Posterior vena cava (tissue), 2 donors: ENCODE results near the gene KLK13. TPM values are rescaled to one million over a fixed set of nuclear protein-coding genes. Genes with fewer than 3 reads are reported as not detected.

Source experiments
- DNase-seq: peaks from one replicate; pipeline ENCODE4 v3.0.0-alpha.2; 2020; ENCODE audit warnings: low spot score
- intact Hi-C, 2 donors: fragments of 100-400 bp; cut with DNase I; formaldehyde crosslinking; loops; one replicate each; pipeline versions ENCODE4 v1.14.1 to v1.14.2; 2022 to 2023
- total RNA-seq, 2 donors: library from RNA; stranded (reverse); fragmentation: NEBNext Ultra II Directional; extraction: Animal tissue kit (Norgen Biotek cat#: 25700); gene quantifications; one replicate each; pipeline ENCODE4 v1.2.1, GENCODE V29; 2021
- donor health status: DM: yes; HTN: yes; CAD: no.
- donor health status: DM: yes; HTN: yes; CAD: no.

Gene KLK13
- total RNA-seq, 2 donors from 2014 or later: not detected

- no peak for DNase-seq
- intact Hi-C loops: no loop called here
Observed at GRCh38 chr19:51070334-51071094, 5.6 kb upstream of the KLK13 start.

GRCh38 chr19:51066393-51067186, 1.7 kb upstream of the KLK13 start:
- intact Hi-C loops: no loop called here
- DNase-seq: no peak

GRCh38 chr19:51065221-51065960, 499 bp upstream of the KLK13 start:
- DNase-seq: no peak
- intact Hi-C loops: no loop called here

GRCh38 chr19:51063664-51064063, 1.2 kb downstream of the KLK13 start:
- intact Hi-C loops: no loop called here

GRCh38 chr19:51060973-51061372, 3.9 kb downstream of the KLK13 start:
- no peak for DNase-seq
- intact Hi-C loops: no loop called here

More at GRCh38 chr19:51063664-51064063, 1.2 kb downstream of the KLK13 start:
- no peak for DNase-seq

- no peak for DNase-seq
- intact Hi-C loops: no loop called here
Observed at GRCh38 chr19:51060336-51060735, 4.6 kb downstream of the KLK13 start.

GRCh38 chr19:51059715-51060114, 5.2 kb downstream of the KLK13 start:
- intact Hi-C loops: no loop called here
- no peak for DNase-seq

GRCh38 chr19:51055866-51056265, 9.0 kb downstream of the KLK13 start:
- intact Hi-C loops: no loop called here
- no peak for DNase-seq

GRCh38 chr19:51047031-51047335, 17.9 kb downstream of the KLK13 start:
- intact Hi-C loops: no loop called here
- DNase-seq: no peak

- intact Hi-C loops: no loop called here
Observed at GRCh38 chr19:51044327-51044726, 20.6 kb downstream of the KLK13 start.

GRCh38 chr19:51043497-51043896, 21.4 kb downstream of the KLK13 start:
- intact Hi-C loops: no loop called here
- DNase-seq: no peak

More at GRCh38 chr19:51044327-51044726, 20.6 kb downstream of the KLK13 start:
- no peak for DNase-seq

- intact Hi-C loops: no loop called here
- DNase-seq: no peak
Observed at GRCh38 chr19:51040151-51040550, 24.7 kb downstream of the KLK13 start.

GRCh38 chr19:51036519-51036918, 28.4 kb downstream of the KLK13 start:
- no peak for DNase-seq
- intact Hi-C loops: loop anchor here in 1 of 2 donors (10.0 kb wide), 1 partner anchor 1212 kb away; no protein-coding TSS in a partner anchor

GRCh38 chr19:51034704-51035103, 30.2 kb downstream of the KLK13 start, which contains the start of gene KLK12:
Gene KLK12 (minus strand): TSS chr19:51035002. CDS start chr19:51034621, 381 bp downstream.
- intact Hi-C loops: loop anchor here in 1 of 2 donors (10.0 kb wide), 1 partner anchor 1210 kb away; no protein-coding TSS in a partner anchor
- no peak for DNase-seq

GRCh38 chr19:51031880-51032225, 33.0 kb downstream of the KLK13 start:
- no peak for DNase-seq
- intact Hi-C loops: loop anchor here in 1 of 2 donors (10.0 kb wide), 1 partner anchor 1207 kb away; no protein-coding TSS in a partner anchor

- DNase-seq: no peak
- intact Hi-C loops: loop anchor here in 1 of 2 donors (10.0 kb wide), 1 partner anchor 1207 kb away; no protein-coding TSS in a partner anchor
Observed at GRCh38 chr19:51031220-51031879, 33.5 kb downstream of the KLK13 start.

GRCh38 chr19:51030631-51031030, 34.3 kb downstream of the KLK13 start:
- intact Hi-C loops: loop anchor here in 1 of 2 donors (10.0 kb wide), 1 partner anchor 1206 kb away; no protein-coding TSS in a partner anchor
- DNase-seq: no peak

- intact Hi-C loops: loop anchor here in 1 of 2 donors (10.0 kb wide), 1 partner anchor 1205 kb away; no protein-coding TSS in a partner anchor
- DNase-seq: no peak
Observed at GRCh38 chr19:51029718-51030117, 35.2 kb downstream of the KLK13 start.

GRCh38 chr19:51027873-51028272, 37.0 kb downstream of the KLK13 start:
- intact Hi-C loops: no loop called here
- DNase-seq: no peak
